Gastroesophageal sphincter (tissue), 3 donors: ENCODE measurements around the gene GK.

Source experiments
- CTCF ChIP-seq, 4 experiments: fragments of 200-600 bp in 2 of 4; fragments of 450-650 bp in 2 of 4; sonication (generic) in 1 of 4; IDR thresholded peaks; one replicate each; pipeline ENCODE4 v1.5.1; 2017 to 2019; ENCODE audit warnings: antibody characterized with exemption in 4 of 4, mild to moderate bottlenecking in 2 of 4, moderate library complexity in 2 of 4
- POLR2AphosphoS5 ChIP-seq: sonication (generic); formaldehyde crosslinking; IDR thresholded peaks from one replicate; pipeline ENCODE4 v1.6.1; 2017; ENCODE audit warnings: antibody characterized with exemption

GRCh38 chrX:30733852-30734660 is 80.8 kb downstream of the GK start:
- TF ChIP-seq POLR2AphosphoS5 (no peak), CTCF (IDR thresholded peaks at IDR 0.05) (no peak)
